ENCODE measurements around the gene KCNIP3.
"Not testable (repeated sequence)": the region's sequence is repeated elsewhere in the genome, so short reads cannot be mapped to it uniquely, and the experiment has no call there.

KCNIP3 gene

DNA sequence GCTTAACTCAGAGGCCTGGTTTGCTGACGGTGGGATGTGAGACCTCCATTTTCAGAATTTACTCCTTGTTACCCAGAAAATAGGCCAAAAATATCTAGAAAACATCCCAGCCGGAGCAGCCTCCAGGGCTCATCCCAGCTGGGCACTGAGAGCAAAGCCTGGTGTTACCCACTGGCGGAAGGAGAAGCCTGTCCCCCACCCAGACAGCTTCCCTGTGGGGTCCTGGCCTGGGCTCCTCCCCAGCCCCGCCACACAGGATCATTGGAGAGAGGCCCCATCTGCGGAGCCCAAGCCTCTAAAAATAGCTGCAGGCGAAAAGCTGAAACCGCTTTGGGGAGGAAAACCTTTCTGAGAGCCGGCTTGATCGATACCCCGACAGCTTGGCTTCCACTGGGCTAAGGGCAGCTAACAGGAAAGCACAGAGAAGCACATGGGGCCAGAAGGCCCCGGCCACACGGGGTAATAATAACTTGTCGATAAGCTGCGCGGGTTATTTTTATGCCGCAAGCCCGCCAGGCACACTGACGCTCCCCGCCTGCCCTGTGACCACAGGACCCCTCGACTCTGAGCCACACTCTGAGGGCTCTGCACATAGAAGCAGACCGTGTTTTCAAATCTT lies 78.5 kb downstream of the KCNIP3 start:
- TF ChIP-seq, protein P1, sequence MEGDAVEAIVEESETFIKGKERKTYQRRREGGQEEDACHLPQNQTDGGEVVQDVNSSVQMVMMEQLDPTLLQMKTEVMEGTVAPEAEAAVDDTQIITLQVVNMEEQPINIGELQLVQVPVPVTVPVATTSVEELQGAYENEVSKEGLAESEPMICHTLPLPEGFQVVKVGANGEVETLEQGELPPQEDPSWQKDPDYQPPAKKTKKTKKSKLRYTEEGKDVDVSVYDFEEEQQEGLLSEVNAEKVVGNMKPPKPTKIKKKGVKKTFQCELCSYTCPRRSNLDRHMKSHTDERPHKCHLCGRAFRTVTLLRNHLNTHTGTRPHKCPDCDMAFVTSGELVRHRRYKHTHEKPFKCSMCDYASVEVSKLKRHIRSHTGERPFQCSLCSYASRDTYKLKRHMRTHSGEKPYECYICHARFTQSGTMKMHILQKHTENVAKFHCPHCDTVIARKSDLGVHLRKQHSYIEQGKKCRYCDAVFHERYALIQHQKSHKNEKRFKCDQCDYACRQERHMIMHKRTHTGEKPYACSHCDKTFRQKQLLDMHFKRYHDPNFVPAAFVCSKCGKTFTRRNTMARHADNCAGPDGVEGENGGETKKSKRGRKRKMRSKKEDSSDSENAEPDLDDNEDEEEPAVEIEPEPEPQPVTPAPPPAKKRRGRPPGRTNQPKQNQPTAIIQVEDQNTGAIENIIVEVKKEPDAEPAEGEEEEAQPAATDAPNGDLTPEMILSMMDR (IDR thresholded peaks at IDR 0.05; ENCODE audit: low read length, missing control alignments) = no peak
- no peak for DNase-seq (ENCODE audit: low read depth)
- H3K4me3 ChIP-seq (replicated peaks; ENCODE audit: low read depth, low read length) = no peak overlapping the region

DNA sequence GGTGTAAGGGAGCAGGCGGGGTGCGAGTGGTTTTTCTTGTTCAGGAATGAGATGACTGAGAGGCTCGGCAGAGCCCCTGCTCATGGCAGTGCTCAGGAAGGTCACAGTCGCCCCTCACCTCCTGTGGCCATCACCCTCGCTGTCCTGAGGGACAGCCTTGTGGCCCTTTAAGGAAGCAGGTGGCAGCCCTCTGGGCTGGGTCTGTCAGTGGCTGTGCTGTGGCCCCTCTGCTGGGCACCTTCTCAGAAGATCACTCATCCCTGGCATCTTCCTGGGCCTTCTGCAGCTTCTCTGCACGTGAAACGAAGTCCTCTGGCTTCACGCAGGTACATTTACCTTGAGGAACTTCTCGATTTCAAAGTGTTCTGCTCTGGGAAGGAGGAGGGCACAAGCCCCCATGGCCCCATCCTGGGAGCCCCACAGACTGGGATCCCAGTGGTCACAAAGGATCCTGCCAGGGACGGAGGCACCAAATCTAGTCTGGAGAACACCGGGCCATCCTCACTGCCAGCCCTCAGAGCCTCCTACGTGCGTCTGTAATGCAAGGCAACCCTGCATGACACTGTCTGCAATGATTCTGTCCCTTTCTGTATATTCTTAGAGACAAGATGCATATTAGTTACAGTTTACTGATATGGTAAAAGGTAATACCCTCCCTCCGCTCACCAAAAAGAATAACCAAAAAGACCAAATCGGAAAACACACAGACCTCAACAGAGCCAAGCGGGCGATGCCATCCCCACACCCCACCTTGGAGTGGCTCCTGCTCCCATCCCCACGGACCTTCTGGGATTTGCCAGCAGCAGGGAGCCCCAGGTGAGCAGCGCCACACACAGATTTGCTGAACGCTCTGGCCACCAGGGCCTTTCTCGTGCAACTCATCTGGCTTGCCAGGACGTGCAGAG lies 79.4 kb downstream of the KCNIP3 start:
- no peak for DNase-seq (ENCODE audit: low read depth)
- H3K4me3 ChIP-seq (replicated peaks; ENCODE audit: low read depth, low read length) = no peak overlapping the region
- TF ChIP-seq, protein P1 (IDR thresholded peaks at IDR 0.05; ENCODE audit: low read length, missing control alignments) = no peak

DNA sequence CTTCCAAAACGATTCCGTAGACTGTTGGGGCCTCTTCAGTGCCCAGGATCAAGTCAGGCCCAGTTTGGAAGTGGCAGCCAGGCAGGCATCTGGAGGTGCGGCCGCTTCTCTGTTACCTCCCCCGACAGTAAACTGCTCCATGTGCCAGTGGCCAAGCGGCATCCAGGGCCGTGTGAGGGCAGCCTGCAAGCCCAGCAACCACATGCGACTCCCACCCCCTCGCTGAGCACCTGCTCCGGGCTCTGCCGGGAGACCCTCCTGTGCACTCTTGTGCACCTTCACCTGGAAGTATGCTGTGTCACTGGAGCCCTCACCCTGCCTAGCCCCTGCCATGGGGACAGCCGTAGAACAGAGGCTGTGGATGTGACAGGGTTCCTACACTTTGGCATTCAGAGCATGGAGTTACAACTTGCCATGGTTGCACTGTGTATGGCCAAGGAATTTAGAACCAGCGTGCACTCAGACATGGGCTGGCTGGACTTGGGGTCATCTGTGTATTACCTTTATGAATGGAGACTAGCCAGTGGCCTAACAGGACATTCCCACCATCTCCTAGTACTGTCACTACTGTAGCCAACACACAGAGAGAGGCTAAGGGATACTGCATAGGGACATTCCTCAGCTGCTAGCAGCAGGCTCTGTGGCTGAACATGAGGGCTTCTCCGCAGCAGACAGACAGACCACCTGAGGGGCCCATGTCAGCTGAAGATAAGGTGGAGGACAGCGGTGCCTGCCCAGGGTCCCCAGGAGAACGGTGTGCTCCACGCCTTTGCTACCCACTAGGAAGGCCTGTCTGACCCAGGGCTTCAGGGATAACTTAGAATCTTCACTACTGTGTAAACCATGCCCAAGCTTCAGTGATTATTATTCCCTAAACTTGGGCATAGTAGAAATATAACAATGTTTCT lies 80.3 kb downstream of the KCNIP3 start:
- TF ChIP-seq, protein P1 (IDR thresholded peaks at IDR 0.05; ENCODE audit: low read length, missing control alignments) = no peak
- DNase-seq (ENCODE audit: low read depth) = no peak
- no peak overlapping the region for H3K4me3 ChIP-seq (replicated peaks; ENCODE audit: low read depth, low read length)

DNA sequence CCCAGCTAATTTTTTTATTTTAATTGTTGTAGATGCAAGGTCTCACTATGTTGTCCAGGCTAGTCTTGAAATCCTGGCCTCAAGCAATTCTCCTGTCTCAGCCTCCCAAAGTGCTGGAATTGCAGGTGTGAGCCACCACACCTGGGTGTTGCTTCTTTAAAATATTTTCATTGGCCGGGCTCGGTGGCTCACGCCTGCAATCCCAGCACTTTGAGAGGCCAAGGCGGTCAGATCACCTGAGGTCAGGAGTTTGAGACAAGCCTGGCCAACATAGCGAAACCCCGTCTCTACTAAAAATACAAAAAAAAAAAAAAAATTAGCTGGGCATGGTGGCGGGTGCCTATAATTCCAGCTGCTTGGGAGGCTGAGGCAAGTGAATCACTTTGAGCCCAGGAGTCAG lies 81.1 kb downstream of the KCNIP3 start:
- not testable (repeated sequence) for DNase-seq (ENCODE audit: low read depth); H3K4me3 ChIP-seq (replicated peaks; ENCODE audit: low read depth, low read length)

DNA sequence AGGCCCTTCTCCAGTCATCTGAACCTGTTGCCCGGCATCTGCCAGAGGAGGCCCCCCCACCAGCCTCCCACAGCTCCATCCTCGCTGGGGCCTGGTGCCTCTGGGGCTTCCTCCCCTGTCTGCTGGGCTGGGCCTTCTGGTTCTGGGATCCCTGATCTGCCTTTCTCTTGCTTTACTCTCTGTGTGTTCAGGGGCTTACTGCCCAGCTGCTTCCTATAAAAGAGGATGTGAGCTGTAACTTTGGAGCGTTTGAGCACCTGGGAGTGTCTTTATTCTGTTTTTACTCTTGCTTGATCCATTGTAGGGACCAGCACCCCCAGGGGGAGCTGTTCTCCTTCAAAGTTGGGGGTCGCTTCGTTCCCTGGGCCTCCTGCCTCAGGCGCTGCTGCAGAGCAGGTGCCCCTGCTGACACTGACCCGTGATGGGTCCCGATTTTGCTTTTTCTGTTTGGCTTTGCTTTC lies 82.3 kb downstream of the KCNIP3 start:
- TF ChIP-seq, protein P1 (IDR thresholded peaks at IDR 0.05; ENCODE audit: low read length, missing control alignments) = peak; percentile 18
- DNase-seq (ENCODE audit: low read depth) = no peak
- H3K4me3 ChIP-seq (replicated peaks; ENCODE audit: low read depth, low read length) = no peak overlapping the region

DNA sequence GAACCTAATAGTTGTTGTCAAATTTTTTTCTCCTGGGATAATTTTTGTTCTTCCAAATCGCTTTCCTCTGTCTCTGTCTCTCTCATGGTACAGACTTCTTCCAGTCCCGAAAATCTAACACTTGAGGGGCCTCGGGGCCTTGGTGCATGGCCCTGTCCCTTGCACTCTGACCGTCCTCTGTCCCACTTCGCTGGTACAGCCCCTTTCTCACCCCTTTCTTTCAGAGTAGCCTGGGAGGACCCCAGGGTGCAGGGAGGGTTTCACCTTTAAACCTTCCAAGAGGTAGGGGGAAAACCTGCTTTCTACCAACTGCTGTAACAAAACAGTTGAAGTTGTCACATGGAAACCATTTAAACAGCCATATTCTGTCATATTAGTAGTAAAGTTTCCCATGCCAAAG lies 83.1 kb downstream of the KCNIP3 start:
- TF ChIP-seq, protein P1 (IDR thresholded peaks at IDR 0.05; ENCODE audit: low read length, missing control alignments) = no peak
- DNase-seq (ENCODE audit: low read depth) = no peak
- H3K4me3 ChIP-seq (replicated peaks; ENCODE audit: low read depth, low read length) = no peak overlapping the region

DNA sequence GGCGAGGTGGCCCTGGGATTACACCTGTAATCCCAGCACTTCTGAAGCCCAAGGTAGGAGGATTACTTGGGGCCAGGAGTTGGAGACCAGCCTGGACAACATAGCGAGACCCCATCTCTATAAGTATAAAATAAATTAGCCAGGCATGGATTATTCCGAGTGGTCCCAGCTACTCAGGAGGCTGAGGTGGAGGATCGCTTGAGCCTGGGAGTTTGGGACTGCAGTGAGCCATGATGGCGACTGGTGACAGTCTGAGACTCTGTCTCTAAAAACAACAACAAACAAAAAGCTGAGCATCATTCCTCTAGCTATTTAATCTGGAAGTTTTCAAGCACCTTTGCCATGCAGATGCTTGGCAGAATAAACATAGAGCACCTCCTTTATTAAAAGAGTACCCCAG lies 83.6 kb downstream of the KCNIP3 start:
- no peak overlapping the region for H3K4me3 ChIP-seq (replicated peaks; ENCODE audit: low read depth, low read length)
- DNase-seq (ENCODE audit: low read depth) = no peak
- TF ChIP-seq, protein P1 (IDR thresholded peaks at IDR 0.05; ENCODE audit: low read length, missing control alignments) = no peak
